ENCODE measurements around the gene TRAPPC10. TPM values are rescaled to one million over a fixed set of nuclear protein-coding genes. Genes with fewer than 3 reads are reported as not detected.

The TRAPPC10 gene
- total RNA-seq, 2 donors from 2014 or later: 36.8 to 40.1 TPM

- Histone ChIP-seq H3K9ac (ENCODE audit: extremely low read depth, low read length, poor library complexity, severe bottlenecking) (no peak overlapping the region), H3K4me3 (ENCODE audit: low read length) (no peak overlapping the region), H3K4me1 (ENCODE audit: control insufficient read depth, insufficient read depth, low read length) (no peaks in the 10 kb centered on the region), H3K27ac (ENCODE audit: low read depth, low read length) (no peak overlapping the region), H3K9me3 (ENCODE audit: control insufficient read depth, low read length) (no peaks in the 10 kb centered on the region), H3K27me3 (ENCODE audit: control insufficient read depth, insufficient read depth, low read length, poor library complexity, severe bottlenecking) (no peaks in the 10 kb centered on the region), H3K36me3 (ENCODE audit: control insufficient read depth, insufficient read depth, low read length) (no peaks in the 10 kb centered on the region)
- 90 to 93% methylated on average over 10 to 11 of the region's 11 CpGs for WGBS, 2 experiments (ENCODE audit: insufficient coverage in 1 of 2, insufficient read length in 1 of 2)
- no peaks in the 10 kb centered on the region for H3K27me3 Mint-ChIP-seq (ENCODE audit: insufficient read depth)
- no peaks in the 10 kb centered on the region for H3K4me1 Mint-ChIP-seq
- no peaks in the 10 kb centered on the region for H3K9me3 Mint-ChIP-seq
- TF ChIP-seq, protein P1, sequence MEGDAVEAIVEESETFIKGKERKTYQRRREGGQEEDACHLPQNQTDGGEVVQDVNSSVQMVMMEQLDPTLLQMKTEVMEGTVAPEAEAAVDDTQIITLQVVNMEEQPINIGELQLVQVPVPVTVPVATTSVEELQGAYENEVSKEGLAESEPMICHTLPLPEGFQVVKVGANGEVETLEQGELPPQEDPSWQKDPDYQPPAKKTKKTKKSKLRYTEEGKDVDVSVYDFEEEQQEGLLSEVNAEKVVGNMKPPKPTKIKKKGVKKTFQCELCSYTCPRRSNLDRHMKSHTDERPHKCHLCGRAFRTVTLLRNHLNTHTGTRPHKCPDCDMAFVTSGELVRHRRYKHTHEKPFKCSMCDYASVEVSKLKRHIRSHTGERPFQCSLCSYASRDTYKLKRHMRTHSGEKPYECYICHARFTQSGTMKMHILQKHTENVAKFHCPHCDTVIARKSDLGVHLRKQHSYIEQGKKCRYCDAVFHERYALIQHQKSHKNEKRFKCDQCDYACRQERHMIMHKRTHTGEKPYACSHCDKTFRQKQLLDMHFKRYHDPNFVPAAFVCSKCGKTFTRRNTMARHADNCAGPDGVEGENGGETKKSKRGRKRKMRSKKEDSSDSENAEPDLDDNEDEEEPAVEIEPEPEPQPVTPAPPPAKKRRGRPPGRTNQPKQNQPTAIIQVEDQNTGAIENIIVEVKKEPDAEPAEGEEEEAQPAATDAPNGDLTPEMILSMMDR (conservative IDR thresholded peaks at IDR 0.05): no peak
- no peak for DNase-seq
- H3K4me3 Mint-ChIP-seq: no peak overlapping the region
- H3K27ac Mint-ChIP-seq: no peak overlapping the region
- no peaks in the 10 kb centered on the region for H3K36me3 Mint-ChIP-seq (ENCODE audit: low read depth)
Measured at GRCh38 chr21:43992121-43992520, 20.0 kb upstream of the TRAPPC10 start.

DNA sequence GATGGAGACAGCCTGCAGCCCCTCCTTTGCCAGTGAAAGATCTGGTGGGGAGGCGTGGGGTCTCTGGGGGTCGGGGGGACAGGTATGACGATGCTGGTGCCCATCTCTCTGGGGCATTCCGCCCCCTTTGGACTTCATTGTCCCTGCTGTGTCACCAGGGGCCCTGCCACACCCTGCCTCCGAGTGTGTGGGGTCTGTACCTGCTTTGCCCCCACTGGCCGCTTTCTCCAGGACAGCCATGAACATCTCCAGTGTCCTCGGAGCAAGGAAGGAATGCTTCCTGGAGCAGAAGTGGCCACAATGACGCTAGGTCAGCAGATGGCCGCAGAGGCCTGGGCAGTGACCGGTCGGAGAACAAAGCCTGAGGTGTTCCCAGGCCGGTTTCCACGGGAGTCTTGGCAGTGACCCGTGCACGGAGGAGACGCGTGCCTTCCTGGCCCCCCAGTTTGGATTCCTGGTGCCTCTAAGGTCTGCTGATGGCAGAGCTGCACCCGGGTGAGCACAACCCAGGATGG, 18.6 kb upstream of the TRAPPC10 start:
- Mint-ChIP-seq H3K4me3 (no peak overlapping the region), H3K27me3 (ENCODE audit: insufficient read depth) (no peaks in the 10 kb centered on the region), H3K4me1 (no peaks in the 10 kb centered on the region), H3K9me3 (no peaks in the 10 kb centered on the region), H3K36me3 (ENCODE audit: low read depth) (no peaks in the 10 kb centered on the region), H3K27ac (no peak overlapping the region)
- Histone ChIP-seq H3K9me3 (ENCODE audit: control insufficient read depth, low read length) (no peaks in the 10 kb centered on the region), H3K4me3 (ENCODE audit: low read length) (no peak overlapping the region), H3K27me3 (ENCODE audit: control insufficient read depth, insufficient read depth, low read length, poor library complexity, severe bottlenecking) (no peaks in the 10 kb centered on the region), H3K9ac (ENCODE audit: extremely low read depth, low read length, poor library complexity, severe bottlenecking) (no peak overlapping the region), H3K36me3 (ENCODE audit: control insufficient read depth, insufficient read depth, low read length) (no peaks in the 10 kb centered on the region), H3K27ac (ENCODE audit: low read depth, low read length) (no peak overlapping the region), H3K4me1 (ENCODE audit: control insufficient read depth, insufficient read depth, low read length) (no peaks in the 10 kb centered on the region)
- 86 to 91% methylated on average over 16 to 18 of the region's 18 CpGs for WGBS, 2 experiments (ENCODE audit: insufficient coverage in 1 of 2, insufficient read length in 1 of 2)
- TF ChIP-seq, protein P1 (conservative IDR thresholded peaks at IDR 0.05): no peak
- no peak for DNase-seq

- Mint-ChIP-seq H3K4me1 (no peaks in the 10 kb centered on the region), H3K27me3 (ENCODE audit: insufficient read depth) (no peaks in the 10 kb centered on the region), H3K9me3 (no peaks in the 10 kb centered on the region), H3K27ac (no peak overlapping the region), H3K4me3 (no peak overlapping the region), H3K36me3 (ENCODE audit: low read depth) (no peaks in the 10 kb centered on the region)
- no peak for DNase-seq
- Histone ChIP-seq H3K9me3 (ENCODE audit: control insufficient read depth, low read length) (no peaks in the 10 kb centered on the region), H3K4me3 (ENCODE audit: low read length) (no peak overlapping the region), H3K27me3 (ENCODE audit: control insufficient read depth, insufficient read depth, low read length, poor library complexity, severe bottlenecking) (no peaks in the 10 kb centered on the region), H3K4me1 (ENCODE audit: control insufficient read depth, insufficient read depth, low read length) (no peaks in the 10 kb centered on the region), H3K36me3 (ENCODE audit: control insufficient read depth, insufficient read depth, low read length) (no peaks in the 10 kb centered on the region), H3K27ac (ENCODE audit: low read depth, low read length) (no peak overlapping the region), H3K9ac (ENCODE audit: extremely low read depth, low read length, poor library complexity, severe bottlenecking) (no peak overlapping the region)
- WGBS, 2 experiments (ENCODE audit: insufficient coverage in 1 of 2, insufficient read length in 1 of 2): 90 to 96% methylated on average over 9 to 11 of the region's 11 CpGs
- TF ChIP-seq, protein P1 (conservative IDR thresholded peaks at IDR 0.05): no peak
Measured at GRCh38 chr21:43994085-43994484, 18.0 kb upstream of the TRAPPC10 start.

Measured in endodermal cell (in vitro differentiated cells).